ENCODE measurements around the gene CHST7.
"Not testable (repeated sequence)": the region's sequence is repeated elsewhere in the genome, so short reads cannot be mapped to it uniquely, and the experiment has no call there.

Gene CHST7, protein sequence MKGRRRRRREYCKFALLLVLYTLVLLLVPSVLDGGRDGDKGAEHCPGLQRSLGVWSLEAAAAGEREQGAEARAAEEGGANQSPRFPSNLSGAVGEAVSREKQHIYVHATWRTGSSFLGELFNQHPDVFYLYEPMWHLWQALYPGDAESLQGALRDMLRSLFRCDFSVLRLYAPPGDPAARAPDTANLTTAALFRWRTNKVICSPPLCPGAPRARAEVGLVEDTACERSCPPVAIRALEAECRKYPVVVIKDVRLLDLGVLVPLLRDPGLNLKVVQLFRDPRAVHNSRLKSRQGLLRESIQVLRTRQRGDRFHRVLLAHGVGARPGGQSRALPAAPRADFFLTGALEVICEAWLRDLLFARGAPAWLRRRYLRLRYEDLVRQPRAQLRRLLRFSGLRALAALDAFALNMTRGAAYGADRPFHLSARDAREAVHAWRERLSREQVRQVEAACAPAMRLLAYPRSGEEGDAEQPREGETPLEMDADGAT

DNA sequence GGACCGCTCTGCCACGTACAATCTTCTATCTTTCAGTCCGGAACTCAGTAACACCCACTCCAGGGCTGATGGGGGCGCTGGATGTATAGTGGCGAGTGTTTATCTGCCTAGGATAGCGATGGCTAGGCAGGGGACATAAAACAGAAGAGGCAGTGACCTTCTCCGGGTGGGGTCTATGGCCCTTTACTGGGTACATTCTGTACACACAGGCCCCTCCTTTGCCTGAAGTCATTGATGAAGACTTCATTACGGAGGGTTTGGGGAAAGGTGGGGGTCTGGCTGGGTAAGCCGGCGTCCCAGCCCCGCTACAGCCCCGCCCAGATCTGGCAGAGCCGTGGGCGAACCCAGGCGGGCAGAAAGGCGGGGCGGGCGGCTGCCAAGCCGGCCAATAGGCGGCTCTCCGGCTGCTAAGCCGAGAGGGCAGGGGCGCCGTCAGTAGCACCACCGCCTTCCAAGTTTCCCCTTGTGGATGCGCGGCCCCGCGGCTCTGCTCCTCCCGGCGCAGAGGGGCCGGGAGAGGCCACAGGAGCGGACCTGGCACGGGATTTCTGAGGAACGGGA, at the start of gene CHST7:
Gene CHST7, plus strand, starts transcription at position 435 of the 561 bp plus-strand sequence. CDS start 167 bp downstream, outside the sequence.
- peak; percentile 62 for DNase-seq

DNA sequence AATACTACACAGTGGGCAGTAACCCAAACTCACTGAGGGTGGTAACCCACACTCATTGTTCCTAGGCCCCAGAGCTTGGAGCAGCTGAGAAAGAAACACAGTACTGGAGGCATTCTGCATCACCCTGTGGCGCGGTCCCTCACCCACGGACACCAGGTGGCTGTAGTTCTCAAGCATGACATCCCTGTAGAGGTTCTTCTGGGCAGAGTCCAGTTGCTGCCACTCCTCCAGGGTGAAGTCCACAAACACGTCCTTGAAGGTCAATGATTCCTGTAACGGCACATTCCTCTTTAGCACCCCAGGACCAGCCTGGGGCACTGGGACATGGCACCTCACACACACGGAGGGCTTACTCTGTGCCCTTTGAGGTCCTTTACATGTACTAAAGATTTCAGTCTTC, 44.9 kb upstream of the CHST7 start:
- not testable (repeated sequence) for DNase-seq

DNA sequence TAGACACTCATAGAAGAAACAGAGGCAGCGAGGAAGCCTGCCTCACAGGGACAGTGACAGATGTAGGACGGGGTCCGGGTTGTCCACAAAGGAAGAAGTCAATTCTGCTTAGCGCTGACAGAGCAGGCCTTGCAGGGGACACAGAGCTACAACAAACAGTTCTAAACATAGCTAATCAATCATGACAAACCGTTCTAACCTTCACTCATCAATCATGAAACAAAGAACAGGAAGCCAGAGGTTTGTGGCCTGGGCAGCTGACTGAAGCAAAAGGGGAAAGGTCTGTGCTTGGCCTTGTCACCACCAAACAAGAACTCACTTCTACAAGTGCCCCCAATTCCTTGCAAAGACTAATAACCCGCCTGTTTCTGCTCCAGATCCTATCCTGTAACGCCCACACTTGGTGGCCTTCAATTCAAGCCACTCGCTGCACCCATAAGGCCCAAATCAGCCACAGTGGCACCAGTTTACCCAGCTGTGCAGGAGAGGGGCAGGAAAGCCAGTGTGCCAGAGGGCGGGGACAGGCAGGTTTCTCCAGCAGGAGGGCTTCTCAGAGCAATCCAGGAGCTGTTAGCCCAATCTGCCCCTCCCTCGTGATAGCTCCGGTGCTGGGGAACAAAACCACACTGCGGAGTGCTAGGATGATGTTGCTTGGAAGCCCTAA, 43.7 kb upstream of the CHST7 start:
- not testable (repeated sequence) for DNase-seq

DNA sequence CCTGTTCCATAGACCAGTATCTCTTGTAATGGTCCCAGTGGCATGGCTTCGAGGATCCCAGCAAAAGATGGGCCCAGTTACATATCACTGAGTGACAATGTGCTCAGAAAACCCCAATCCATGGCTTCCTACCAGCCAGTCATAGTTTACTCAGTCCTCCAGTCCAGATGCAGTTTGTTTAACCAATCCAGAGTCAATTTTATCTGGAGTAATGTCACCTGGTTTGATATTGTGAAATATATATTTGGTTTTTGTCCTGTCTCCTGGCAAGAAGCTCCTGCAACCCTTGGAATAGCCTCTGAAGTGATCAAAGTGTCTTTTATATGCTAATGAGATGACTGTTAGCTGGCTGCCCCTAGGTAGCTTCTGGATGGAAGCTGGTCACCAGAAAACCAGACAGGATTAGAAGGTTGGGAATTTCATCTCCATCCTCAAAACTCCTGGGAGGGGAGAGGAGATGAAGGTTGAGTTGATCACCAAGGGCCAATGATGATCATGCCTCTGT, 43.1 kb upstream of the CHST7 start:
- not testable (repeated sequence) for DNase-seq

DNA sequence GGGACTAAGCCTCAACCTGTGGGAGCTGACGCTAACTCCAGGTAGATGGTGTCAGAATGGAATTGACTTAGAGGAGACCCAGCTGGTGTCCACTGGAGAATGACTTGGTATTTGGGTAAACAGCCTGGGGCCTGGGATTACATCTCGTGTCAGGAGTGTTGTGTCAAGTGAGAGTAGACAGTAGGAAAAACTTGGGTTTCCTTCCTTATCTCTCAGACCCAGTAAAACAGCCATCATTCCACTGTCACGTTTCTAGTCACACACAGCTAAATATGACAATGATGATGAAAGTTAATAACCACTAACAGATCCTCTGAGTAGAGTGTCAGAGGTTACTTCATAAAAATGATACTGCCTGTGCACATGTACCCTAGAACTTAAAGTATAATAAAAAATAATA, 42.1 kb upstream of the CHST7 start:
- no peak for DNase-seq

DNA sequence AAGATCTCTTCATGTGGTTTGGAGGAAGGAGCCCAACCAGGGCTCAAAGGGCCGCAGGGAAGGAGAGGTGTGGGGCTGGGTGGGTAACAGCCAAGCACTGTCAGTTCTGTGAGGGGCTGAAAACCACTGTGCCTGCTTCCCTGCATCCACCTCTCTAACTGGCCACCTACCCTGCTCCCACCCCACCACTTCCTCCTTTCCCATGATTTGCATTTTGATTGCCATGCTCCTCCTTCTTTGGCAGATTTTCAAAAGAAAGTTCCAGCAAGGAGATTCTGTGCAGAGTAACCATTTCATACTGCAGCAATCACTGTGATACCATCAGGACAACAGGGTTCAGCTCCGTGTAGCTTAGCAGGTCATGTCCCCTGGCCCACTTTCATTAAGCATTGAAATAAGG, 30.1 kb upstream of the CHST7 start:
- DNase-seq: no peak

DNA sequence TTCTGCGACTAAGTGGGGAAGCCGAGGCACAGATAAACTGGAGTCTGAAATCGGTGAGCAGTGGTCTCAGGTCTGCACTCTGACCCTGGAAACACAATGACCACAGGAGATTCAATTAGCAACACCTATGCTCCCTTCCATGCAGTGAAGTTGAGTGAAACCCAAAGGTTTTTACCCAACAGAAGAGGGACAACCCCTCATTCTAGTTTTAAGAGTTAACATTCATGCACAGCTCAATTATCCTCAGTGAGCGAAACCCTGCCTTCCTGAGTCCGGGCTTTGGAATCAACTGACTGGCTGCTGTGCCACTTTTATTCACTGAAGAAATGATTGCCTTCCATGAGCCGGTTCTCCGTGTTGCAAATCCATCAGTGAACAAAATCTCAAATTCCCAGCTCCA, 29.0 kb upstream of the CHST7 start:
- DNase-seq: not testable (repeated sequence)

DNA sequence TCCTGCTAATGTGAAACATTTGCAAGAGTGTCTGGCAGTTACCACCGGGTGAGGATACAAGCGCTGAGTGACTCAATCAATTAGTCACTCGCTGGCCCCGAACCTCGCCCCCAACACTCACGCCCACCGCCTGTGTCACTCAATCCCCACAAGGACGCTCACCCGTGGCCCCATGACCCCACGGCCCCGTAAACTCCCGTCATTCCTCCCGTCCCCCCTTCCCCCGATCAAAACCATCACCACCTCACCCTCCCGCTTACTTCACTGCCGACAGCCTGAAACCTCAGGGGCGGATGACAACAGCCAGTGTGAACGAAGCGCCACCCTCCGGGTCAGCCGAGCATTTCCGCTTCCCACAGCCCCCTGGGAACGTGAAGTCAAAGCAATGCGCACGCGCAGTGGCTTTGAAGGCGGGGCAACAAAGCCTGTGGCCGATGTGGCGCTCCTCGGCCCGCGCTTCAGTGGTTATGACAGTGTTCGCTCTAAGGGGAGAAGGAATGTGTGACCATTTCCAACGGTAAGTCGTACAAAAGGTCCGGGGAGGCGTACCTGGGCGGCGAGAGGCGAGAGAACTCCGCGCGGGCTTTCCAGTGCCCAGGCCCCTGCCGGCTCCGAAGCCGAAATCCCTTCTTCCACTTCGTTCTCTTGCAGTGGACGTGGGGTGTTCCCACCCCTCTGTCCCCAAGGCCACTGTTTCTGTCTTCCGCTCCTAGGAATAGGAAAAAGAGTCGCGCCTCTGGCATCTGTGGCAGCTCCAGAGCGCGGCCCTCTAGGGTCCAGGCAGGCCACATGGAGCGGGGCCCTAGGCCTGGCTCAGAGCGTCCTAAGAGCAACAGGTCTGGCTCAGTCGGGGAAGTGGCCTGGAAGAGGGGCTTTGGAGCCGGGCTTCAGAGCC, 28.2 kb upstream of the CHST7 start, which contains the start of gene ZNF674:
Gene ZNF674, minus strand, starts transcription at position 311 of the 895 bp plus-strand sequence. CDS start 3,334 bp downstream, outside the sequence.
- DNase-seq: peak; percentile 93

DNA sequence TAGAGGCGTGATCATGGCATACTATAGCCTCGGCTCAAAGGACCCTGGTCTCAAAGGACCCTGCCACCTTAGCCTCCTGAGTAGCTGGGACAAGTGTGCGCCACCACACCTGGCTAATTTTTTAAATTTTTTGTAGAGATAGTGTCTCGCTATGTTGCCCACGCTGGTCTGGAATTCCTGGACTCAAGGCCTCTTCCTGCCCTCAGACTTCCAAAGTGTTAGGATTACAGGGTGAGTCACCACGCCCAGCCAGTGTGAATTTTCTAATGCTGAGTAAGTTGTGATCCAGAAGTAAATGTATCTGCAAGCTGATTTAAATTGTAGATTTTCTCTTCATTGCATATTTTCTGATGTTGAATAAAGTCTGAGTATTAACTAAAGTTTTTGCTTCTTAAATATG, 25.7 kb upstream of the CHST7 start:
- DNase-seq: no peak

DNA sequence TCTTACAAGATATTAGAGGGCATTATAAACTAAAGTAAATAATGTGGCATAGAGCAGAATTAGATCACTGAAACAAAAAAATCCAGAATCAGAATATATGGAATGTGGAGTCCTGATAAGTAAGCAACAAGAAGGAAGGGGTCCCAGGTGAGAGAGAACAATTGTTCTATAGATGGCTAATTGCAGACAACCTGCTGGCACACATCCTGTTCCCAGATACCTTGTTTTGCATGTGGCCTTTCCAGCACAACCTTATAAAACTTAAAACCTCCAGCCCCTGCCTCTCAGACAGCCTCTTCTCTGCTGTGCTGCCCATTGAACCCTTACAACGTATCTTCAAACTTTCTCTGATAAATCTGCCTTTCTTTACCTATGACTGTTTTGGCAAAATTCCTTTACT, 23.7 kb upstream of the CHST7 start:
- DNase-seq: no peak

DNA sequence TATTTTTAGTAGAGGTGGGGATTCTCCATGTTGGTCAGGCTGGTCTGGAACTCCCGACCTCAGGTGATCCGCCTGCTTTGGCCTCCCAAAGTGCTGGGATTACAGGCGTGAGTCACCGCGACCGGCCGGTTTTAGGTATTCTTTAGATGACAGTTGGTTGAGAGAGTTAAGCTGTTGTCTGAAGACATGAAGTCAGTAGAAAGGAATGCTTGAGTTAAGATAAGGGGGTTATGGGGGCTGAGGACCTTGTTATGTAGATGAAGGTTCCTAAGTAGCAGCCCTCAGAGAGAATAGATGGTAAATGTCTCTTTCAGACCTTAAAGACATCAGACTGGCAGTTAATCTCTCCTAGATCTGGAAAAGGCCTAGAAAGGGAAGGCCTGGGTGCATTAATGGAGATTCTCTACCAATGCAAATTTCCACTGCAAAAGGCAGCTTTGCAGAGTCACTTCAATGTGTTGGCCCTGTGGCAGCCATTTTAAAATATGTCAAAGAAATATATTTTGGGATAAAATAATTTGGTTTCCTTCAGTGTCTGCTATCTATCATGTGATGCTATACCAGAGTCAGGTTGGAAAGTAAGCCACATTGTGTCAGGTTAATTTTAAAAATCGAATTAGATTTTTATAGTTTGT, 22.0 kb upstream of the CHST7 start:
- DNase-seq: no peak

DNA sequence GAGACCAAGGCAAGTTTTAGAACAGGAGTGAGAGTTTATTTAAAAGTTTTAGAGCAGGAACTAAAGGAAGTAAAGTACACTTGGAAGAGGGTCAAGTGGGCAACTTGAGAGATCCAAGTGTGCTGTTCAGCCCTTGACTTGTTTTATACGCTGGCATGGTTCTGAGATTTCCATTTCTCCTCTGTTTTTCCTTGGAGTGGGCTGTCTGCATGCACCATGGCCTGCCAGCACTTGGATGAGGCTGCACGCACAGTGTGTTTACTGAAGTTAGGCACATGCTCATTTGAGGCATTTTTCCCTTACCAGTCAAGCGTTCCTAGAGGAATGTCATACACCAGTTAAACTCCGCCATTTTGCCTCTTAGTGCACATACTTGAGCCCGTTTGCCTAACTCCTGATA, 19.6 kb upstream of the CHST7 start:
- no peak for DNase-seq

DNA sequence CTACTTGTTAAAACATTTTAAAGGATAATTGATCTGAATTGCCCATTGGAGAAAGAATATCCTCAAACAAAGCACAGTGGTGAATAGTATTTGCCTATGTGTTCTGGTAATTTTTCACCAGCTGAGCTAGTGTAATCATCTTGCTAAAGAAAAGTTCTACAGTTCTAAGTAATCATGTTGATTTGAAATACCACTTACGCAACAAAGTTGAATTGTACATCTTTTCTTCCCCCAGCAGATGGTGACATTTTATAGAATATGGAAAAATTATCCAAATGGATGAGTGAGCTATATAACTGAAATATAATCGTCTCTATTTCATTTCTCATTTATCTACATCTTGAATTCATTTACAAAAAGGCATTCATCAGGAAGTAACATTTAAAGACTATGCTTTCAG, 18.6 kb upstream of the CHST7 start:
- DNase-seq: no peak

DNA sequence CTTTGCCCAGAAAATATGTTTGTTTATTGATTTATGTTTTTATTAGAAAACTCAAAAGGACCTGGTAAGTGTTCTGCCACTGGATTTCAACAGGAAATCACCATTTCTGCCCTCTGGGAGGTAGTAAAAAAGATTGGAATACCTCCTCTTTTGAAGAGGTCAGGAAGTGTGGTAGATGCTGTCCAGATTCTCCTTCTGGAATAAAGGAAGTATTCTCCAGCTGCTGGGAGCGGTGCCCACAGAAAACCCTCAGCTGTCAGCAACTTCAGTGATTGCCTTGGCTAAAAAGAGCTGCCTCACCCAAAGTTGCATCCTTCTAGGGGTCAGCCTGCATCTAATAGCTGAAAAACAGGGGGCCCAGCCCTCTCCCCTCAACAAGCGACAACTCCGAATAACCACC, 14.5 kb upstream of the CHST7 start:
- DNase-seq: no peak

DNA sequence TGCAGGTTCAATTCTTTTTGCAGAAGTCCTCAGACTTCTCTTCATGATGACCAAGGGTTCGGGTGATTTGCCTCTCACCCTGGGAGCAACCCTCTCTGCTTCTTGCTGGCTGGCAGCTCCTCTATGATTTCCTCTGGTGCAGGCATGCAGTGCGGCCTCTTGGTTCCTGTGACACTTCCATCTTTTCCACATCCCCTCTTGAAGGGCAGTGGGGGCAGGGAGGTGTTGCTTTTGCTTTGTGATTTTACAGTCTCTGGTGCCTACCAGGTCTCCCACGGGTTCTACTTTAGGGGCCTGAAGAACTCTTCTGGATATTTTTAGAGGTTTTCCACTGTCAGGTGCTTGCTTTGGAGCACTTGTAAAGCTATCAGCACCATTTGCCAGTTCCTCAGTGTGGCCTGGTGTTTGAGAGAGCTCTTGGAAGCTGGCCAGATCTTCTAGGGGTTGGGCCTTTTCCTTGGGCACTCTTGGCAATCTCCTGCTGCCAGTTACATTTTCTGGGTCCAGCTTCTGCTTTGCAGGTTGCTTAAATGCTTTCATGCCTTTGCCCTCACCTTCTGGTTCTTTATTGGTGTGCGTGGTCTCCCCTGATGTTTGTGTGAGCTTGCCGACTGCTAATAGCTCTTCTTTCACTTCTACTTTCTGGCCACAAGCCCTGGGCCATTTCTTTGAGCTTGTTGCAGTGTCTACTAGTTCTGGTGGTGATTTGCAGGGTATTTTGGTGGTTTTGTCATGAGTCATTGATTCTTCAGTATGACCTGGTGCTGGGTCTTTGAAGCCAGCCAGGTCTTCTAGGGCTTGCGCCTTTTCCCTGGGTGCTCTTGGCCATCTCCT, 11.5 kb upstream of the CHST7 start:
- peak; percentile 60 for DNase-seq

DNA sequence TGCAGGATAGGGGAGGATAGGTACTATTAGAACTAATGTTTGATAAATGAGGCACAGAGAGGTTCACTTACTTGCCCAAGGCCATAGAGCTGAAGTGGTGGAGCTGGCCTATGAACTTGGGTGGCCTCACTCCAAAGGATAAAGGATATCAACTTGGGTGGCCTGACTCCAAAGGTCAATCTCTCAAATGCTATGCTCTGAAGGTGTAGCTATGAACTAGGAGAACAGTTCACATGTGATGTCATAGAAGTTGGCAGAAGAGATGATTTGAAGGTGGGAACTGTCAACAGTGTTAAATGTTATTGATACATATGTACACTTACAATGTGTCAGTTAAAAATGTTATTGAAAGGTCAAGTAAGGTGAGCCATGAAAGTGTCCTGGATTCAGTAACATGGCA, 6.2 kb upstream of the CHST7 start:
- DNase-seq: no peak

DNA sequence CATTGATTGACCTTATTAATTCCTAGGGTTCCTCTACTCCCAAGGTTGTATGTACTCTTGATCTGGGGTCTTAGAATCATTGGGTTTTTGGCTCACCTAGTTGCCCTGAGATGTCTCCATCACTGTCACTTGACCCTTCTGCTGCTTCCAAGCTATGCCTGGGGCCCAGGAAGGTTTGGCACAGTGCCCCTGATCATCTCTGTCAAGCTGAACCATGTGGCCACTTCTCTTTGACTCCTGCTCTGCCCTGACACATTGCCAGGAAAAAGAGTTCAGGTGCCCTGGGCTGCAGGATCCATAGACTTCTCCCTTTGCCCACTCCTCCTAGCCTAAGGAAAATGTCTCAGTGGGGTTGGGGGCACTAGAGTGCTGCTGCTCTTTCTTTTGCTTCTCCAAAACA, 3.9 kb upstream of the CHST7 start:
- DNase-seq: no peak

DNA sequence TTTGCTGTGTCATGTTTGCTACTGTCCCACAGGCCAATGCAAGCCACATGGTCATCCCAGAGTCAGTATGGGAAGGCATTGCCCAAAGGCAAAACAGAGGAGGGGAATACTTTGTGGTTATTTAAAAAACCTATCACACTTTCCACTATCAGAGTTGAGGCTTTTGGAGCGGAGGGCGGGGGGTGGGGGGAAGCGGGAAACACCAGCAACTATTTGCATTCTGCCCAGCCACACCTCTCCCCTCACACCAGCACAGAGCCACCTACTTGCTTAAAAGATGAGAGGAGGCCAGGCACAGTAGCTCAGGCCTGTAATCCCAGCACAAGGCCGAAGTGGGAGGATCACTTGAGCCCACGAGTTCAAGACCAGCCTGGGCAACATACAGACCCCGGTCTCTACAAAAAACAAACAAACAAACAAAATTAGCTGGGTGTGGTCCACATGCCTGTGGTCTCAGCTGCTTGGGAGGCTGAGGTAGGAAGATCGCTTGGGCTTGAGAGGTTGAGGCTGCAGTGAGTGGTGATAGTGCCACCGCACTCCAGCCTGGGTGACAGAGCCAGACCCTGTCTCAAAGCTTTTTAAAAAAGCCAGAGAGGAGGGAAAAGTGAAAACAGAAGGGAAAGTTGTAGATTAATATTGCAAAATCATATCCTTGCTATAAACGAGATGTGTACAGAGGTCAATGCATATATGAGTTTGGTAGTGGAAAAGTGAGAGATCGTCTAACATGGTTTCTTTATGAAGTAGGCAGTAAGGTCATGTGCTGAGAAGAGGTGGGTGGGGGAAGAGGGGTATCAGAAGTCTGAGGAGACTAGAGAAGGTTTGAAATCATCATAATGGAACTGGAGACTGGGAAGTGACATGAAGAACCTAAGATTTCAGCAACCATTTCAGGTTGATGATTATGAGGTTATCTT, 1.9 kb upstream of the CHST7 start:
- no peak for DNase-seq

DNA sequence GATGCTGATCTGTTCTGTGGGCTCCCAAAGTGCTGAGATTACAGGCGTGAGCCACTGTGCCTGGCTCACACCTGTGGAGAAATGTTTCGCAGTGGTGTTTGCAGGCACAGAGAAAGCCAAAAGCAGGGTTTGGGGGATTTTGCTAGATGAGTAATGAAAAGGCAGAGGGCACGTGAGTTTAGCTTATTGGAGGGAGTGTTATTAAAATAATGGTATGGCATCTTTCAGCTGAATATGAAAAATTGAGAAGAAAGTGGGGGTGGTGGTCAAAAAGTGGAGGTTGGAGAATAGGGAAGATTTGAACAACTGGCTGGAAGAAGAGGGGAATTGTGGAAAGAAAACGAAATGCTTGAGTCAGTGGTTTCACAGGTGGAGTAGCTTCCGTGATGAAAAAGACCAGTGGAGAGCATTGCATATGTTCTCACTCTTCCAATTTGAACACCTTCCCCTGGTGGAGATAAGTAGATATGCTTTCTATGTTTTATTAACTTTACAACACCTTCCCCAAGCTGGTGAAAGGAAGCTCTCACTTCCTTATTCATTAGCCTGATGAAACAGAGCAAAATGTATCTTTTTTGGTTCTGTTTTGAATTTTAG, 1.1 kb upstream of the CHST7 start:
- peak; percentile 64 for DNase-seq

Data from activated CD4-positive, alpha-beta T cell treated with anti-CD3 and anti-CD28 coated beads, Interleukin-2, Interleukin-6, amounts not matched to agents 100 ng/mL and 50 ng/mL, durations not matched to agents 16 hours and 8 hours (primary cell).